ENCODE data around the gene NOL9. TPM values are rescaled to one million over a fixed set of nuclear protein-coding genes. Genes with fewer than 3 reads are reported as not detected.
A peak's percentile ranks its signal among the peaks of the same experiment; 100 is the strongest.

NOL9 gene
- total RNA-seq, 1 donor: 44.9 TPM

- DNase-seq (ENCODE audit: low read depth): no peak
Measured at GRCh38 chr1:6472391-6472790, 81.9 kb downstream of the NOL9 start.

GRCh38 chr1:6471970-6472368 lies 82.3 kb downstream of the NOL9 start:
- no peak for DNase-seq (ENCODE audit: low read depth)
- TF ChIP-seq CTCF (IDR thresholded peaks at IDR 0.05; ENCODE audit: insufficient read depth, low read length): no peak
- H3K4me3 ChIP-seq (ENCODE audit: low read depth, low read length): no peak overlapping the region

More at GRCh38 chr1:6472391-6472790, 81.9 kb downstream of the NOL9 start:
- TF ChIP-seq CTCF (IDR thresholded peaks at IDR 0.05; ENCODE audit: insufficient read depth, low read length): peak; percentile 20
- H3K4me3 ChIP-seq (ENCODE audit: low read depth, low read length): no peak overlapping the region

Small RNAs within 50 kb of the gene (small RNA-seq; reads per million reads assigned to genes)
- gene RNU6-731P: not detected

Other genes starting within 250 kb of the NOL9 start
- gene ACOT7, start 160.7 kb downstream of the NOL9 start, total RNA-seq (ENCODE audit: low replicate concordance): 4.8 and 16.0 TPM in 2 replicates
- 0.09 and 0.65 TPM in 2 replicates for gene HES2, start 134.6 kb downstream of the NOL9 start, total RNA-seq (ENCODE audit: low replicate concordance)
- not detected in 2 replicates for gene ESPN, start 129.7 kb downstream of the NOL9 start, total RNA-seq (ENCODE audit: low replicate concordance)
- 2.0 and 4.4 TPM in 2 replicates for gene TNFRSF25, start 88.3 kb downstream of the NOL9 start, total RNA-seq (ENCODE audit: low replicate concordance)
- gene PLEKHG5, start 62.8 kb downstream of the NOL9 start, total RNA-seq (ENCODE audit: low replicate concordance): 3.8 and 5.1 TPM in 2 replicates
- not detected in 2 replicates for gene TAS1R1, start 794 bp upstream of the NOL9 start, total RNA-seq (ENCODE audit: low replicate concordance)
- 7.7 and 26.4 TPM in 2 replicates for gene ZBTB48, start 25.5 kb upstream of the NOL9 start, total RNA-seq (ENCODE audit: low replicate concordance)
- gene KLHL21, start 48.4 kb upstream of the NOL9 start, total RNA-seq (ENCODE audit: low replicate concordance): 40.8 and 78.4 TPM in 2 replicates
- gene PHF13, start 59.2 kb upstream of the NOL9 start, total RNA-seq (ENCODE audit: low replicate concordance): 14.7 and 24.3 TPM in 2 replicates
- gene THAP3, start 70.4 kb upstream of the NOL9 start, total RNA-seq (ENCODE audit: low replicate concordance): 9.2 and 11.3 TPM in 2 replicates
- gene DNAJC11, start 147.3 kb upstream of the NOL9 start, total RNA-seq (ENCODE audit: low replicate concordance): 29.5 and 106 TPM in 2 replicates
- gene CAMTA1, start 230.9 kb upstream of the NOL9 start, total RNA-seq (ENCODE audit: low replicate concordance): 66.6 and 91.9 TPM in 2 replicates

Measured in fibroblast of the aortic adventitia (primary cell).